ENCODE measurements around the gene KIAA1755.

- TF ChIP-seq, protein P1, sequence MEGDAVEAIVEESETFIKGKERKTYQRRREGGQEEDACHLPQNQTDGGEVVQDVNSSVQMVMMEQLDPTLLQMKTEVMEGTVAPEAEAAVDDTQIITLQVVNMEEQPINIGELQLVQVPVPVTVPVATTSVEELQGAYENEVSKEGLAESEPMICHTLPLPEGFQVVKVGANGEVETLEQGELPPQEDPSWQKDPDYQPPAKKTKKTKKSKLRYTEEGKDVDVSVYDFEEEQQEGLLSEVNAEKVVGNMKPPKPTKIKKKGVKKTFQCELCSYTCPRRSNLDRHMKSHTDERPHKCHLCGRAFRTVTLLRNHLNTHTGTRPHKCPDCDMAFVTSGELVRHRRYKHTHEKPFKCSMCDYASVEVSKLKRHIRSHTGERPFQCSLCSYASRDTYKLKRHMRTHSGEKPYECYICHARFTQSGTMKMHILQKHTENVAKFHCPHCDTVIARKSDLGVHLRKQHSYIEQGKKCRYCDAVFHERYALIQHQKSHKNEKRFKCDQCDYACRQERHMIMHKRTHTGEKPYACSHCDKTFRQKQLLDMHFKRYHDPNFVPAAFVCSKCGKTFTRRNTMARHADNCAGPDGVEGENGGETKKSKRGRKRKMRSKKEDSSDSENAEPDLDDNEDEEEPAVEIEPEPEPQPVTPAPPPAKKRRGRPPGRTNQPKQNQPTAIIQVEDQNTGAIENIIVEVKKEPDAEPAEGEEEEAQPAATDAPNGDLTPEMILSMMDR (IDR thresholded peaks at IDR 0.05): no peak
- no peak for TF ChIP-seq POLR2A (IDR thresholded peaks at IDR 0.05)
These were observed 52.0 kb downstream of the KIAA1755 start for GRCh38 chr20:38208523-38208922.
